Activated B cell treated with CpG ODN at 0.5 μM for 24 hours (primary cell): ENCODE data around the gene LDB2. TPM values are rescaled to one million over a fixed set of nuclear protein-coding genes. Genes with fewer than 3 reads are reported as not detected.
"Not testable (repeated sequence)": the region's sequence is repeated elsewhere in the genome, so short reads cannot be mapped to it uniquely, and the experiment has no call there.

Experiments
- ATAC-seq: fragments of 200-7000 bp; cut with Tn5 transposase; one replicate; pipeline ENCODE4 v1.10.0; 2021; ENCODE audit warnings: low read depth, mild to moderate bottlenecking, moderate library complexity
- CTCF ChIA-PET: fragments of 350-600 bp; sonication (Branson Sonifier 250); formaldehyde crosslinking; loops from one replicate; lab custom pipeline; 2021; ENCODE audit warnings: antibody characterized with exemption; lab: Charles Lee
- POLR2A ChIA-PET: fragments of 350-600 bp; sonication (Branson Sonifier 250); formaldehyde crosslinking; loops from one replicate; lab custom pipeline; 2021; ENCODE audit warnings: antibody characterized with exemption; lab: Charles Lee
- DNase-seq: peaks from one replicate; pipeline ENCODE4 v3.0.0; 2022
- H3K27ac Mint-ChIP-seq: one replicate; pipeline ENCODE4 v1.8.0; 2020; ENCODE audit warnings: mixed read lengths
- H3K27me3 Mint-ChIP-seq: one replicate; pipeline ENCODE4 v1.8.0; 2021; ENCODE audit warnings: mixed read lengths
- H3K36me3 Mint-ChIP-seq: one replicate; pipeline ENCODE4 v1.8.0; 2021; ENCODE audit warnings: low read depth, mixed read lengths
- H3K4me1 Mint-ChIP-seq: one replicate; pipeline ENCODE4 v1.8.0; 2021; ENCODE audit warnings: mixed read lengths
- H3K4me3 Mint-ChIP-seq: one replicate; pipeline ENCODE4 v1.8.0; 2020; ENCODE audit warnings: mild to moderate bottlenecking, mixed read lengths
- H3K9me3 Mint-ChIP-seq: one replicate; pipeline ENCODE4 v1.8.0; 2020; ENCODE audit warnings: mixed read lengths
- CTCF ChIP-seq: fragments of 200-600 bp; IDR thresholded peaks from one replicate; pipeline ENCODE4 v1.8.0; 2022; ENCODE audit warnings: antibody characterized with exemption, mild to moderate bottlenecking
- intact Hi-C: fragments of 100-400 bp; cut with micrococcal nuclease; formaldehyde crosslinking; loops from one replicate; pipeline ENCODE4 v1.15.1; 2024
- total RNA-seq: library from RNA; stranded (reverse); gene quantifications from 2 replicates; pipeline ENCODE4 v1.2.3, GENCODE V29; 2022

LDB2 gene
- total RNA-seq, 1 donor from 2014 or later, result not detected

GRCh38 chr4:16926214-16926613, 27.8 kb upstream of the LDB2 start:
- intact Hi-C loops, result no loop called here
- ChIA-PET CTCF (no interaction called here), POLR2A (no interaction called here)
- no peaks in the 10 kb centered on the region for H3K4me1 Mint-ChIP-seq
- H3K27ac Mint-ChIP-seq, result no peak overlapping the region
- no peak for TF ChIP-seq CTCF
- DNase-seq (no peak), ATAC-seq (no peak)
- H3K36me3 Mint-ChIP-seq, result no peaks in the 10 kb centered on the region
- H3K9me3 Mint-ChIP-seq, result no peaks in the 10 kb centered on the region
- H3K27me3 Mint-ChIP-seq, result no peaks in the 10 kb centered on the region
- no peak overlapping the region for H3K4me3 Mint-ChIP-seq

- H3K36me3 Mint-ChIP-seq, H3K4me1 Mint-ChIP-seq, H3K27me3 Mint-ChIP-seq, intact Hi-C loops, H3K9me3 Mint-ChIP-seq, DNase-seq, H3K4me3 Mint-ChIP-seq, POLR2A ChIA-PET, ATAC-seq, CTCF ChIA-PET, H3K27ac Mint-ChIP-seq: not testable (repeated sequence)
These were observed 20.3 kb upstream of the LDB2 start for GRCh38 chr4:16918716-16919115.

GRCh38 chr4:16916719-16917337, 18.4 kb upstream of the LDB2 start:
- Mint-ChIP-seq H3K4me3 (no peak overlapping the region), H3K4me1 (no peaks in the 10 kb centered on the region), H3K27me3 (no peaks in the 10 kb centered on the region), H3K27ac (no peak overlapping the region), H3K36me3 (no peaks in the 10 kb centered on the region), H3K9me3 (peaks cover 3% of the 10 kb centered on the region)
- DNase-seq (no peak), ATAC-seq (peak; percentile 58)
- intact Hi-C loops, result no loop called here
- TF ChIP-seq CTCF, result no peak
- ChIA-PET POLR2A (no interaction called here), CTCF (no interaction called here)

GRCh38 chr4:16916031-16916430, 17.6 kb upstream of the LDB2 start:
- Mint-ChIP-seq H3K4me3 (no peak overlapping the region), H3K27me3 (no peaks in the 10 kb centered on the region), H3K36me3 (no peaks in the 10 kb centered on the region), H3K27ac (no peak overlapping the region), H3K9me3 (peaks cover 3% of the 10 kb centered on the region), H3K4me1 (no peaks in the 10 kb centered on the region)
- TF ChIP-seq CTCF, result no peak
- ChIA-PET CTCF (no interaction called here), POLR2A (no interaction called here)
- ATAC-seq (no peak), DNase-seq (no peak)
- intact Hi-C loops, result no loop called here

GRCh38 chr4:16914208-16914607, 15.8 kb upstream of the LDB2 start:
- Mint-ChIP-seq H3K4me3 (no peak overlapping the region), H3K9me3 (peaks cover 3% of the 10 kb centered on the region), H3K4me1 (no peaks in the 10 kb centered on the region), H3K36me3 (no peaks in the 10 kb centered on the region), H3K27ac (no peak overlapping the region), H3K27me3 (no peaks in the 10 kb centered on the region)
- ChIA-PET POLR2A (no interaction called here), CTCF (no interaction called here)
- no peak for DNase-seq
- intact Hi-C loops, result no loop called here
- ATAC-seq, result no peak
- TF ChIP-seq CTCF, result no peak

GRCh38 chr4:16912896-16913295, 14.5 kb upstream of the LDB2 start:
- H3K27me3 Mint-ChIP-seq, result no peaks in the 10 kb centered on the region
- DNase-seq, result no peak

More at GRCh38 chr4:16912896-16913295, 14.5 kb upstream of the LDB2 start:
- ChIA-PET CTCF (no interaction called here), POLR2A (no interaction called here)
- no peak for TF ChIP-seq CTCF
- Mint-ChIP-seq H3K27ac (no peak overlapping the region), H3K9me3 (peaks cover 3% of the 10 kb centered on the region), H3K4me1 (no peaks in the 10 kb centered on the region), H3K36me3 (no peaks in the 10 kb centered on the region), H3K4me3 (no peak overlapping the region)
- intact Hi-C loops, result no loop called here
- ATAC-seq, result no peak
